Trophoblast cell (in vitro differentiated cells and primary cell): ENCODE measurements around the gene ITPR1.

ENCODE experiments used
- DNase-seq, 2 donors: peaks; one replicate each; pipeline ENCODE4 v3.0.0-alpha.2; 2016
- H2AFZ ChIP-seq: 2 replicates; pipeline ENCODE4 v1.6.1; 2013; ENCODE audit warnings: low read length, moderate library complexity, mild to moderate bottlenecking; ENCODE audit not compliant: insufficient read depth, poor library complexity
- H2AK5ac ChIP-seq: 2 replicates; pipeline ENCODE4 v1.6.1; 2013; ENCODE audit warnings: mild to moderate bottlenecking, low read length
- H2BK120ac ChIP-seq: 2 replicates; pipeline ENCODE4 v1.6.1; 2013; ENCODE audit warnings: low read length, mild to moderate bottlenecking, moderate library complexity; ENCODE audit not compliant: insufficient read depth, poor library complexity
- H2BK12ac ChIP-seq: 2 replicates; pipeline ENCODE4 v1.6.1; 2013; ENCODE audit warnings: mild to moderate bottlenecking, low read length, moderate library complexity
- H2BK5ac ChIP-seq: 2 replicates; pipeline ENCODE4 v1.6.1; 2013; ENCODE audit warnings: low read length, low read depth, moderate library complexity, mild to moderate bottlenecking; ENCODE audit not compliant: poor library complexity
- H3K14ac ChIP-seq: 2 replicates; pipeline ENCODE4 v1.6.1; 2013; ENCODE audit warnings: mild to moderate bottlenecking, low read length
- H3K18ac ChIP-seq: 2 replicates; pipeline ENCODE4 v1.6.1; 2013; ENCODE audit warnings: mild to moderate bottlenecking, low read length
- H3K23ac ChIP-seq: 2 replicates; pipeline ENCODE4 v1.6.1; 2013; ENCODE audit warnings: low read length
- H3K27ac ChIP-seq: 2 replicates; pipeline ENCODE4 v1.5.1; 2013; ENCODE audit warnings: low read depth, mild to moderate bottlenecking, inconsistent platforms, low read length, moderate library complexity
- H3K27me3 ChIP-seq: 2 replicates; pipeline ENCODE4 v1.6.1; 2013; ENCODE audit warnings: inconsistent platforms, mild to moderate bottlenecking, low read length, moderate library complexity; ENCODE audit not compliant: insufficient read depth
- H3K36me3 ChIP-seq, 2 experiments: 1 replicate in 1 of 2; 2 replicates in 1 of 2; pipeline ENCODE4 v1.6.1; 2013; ENCODE audit warnings: low read length in 2 of 2, mild to moderate bottlenecking in 2 of 2, moderate library complexity in 1 of 2; ENCODE audit not compliant: insufficient read depth in 2 of 2, control insufficient read depth in 1 of 2
- H3K4ac ChIP-seq: 2 replicates; pipeline ENCODE4 v1.6.1; 2013; ENCODE audit warnings: low read depth, mild to moderate bottlenecking, low read length, moderate library complexity
- H3K4me1 ChIP-seq, 2 experiments: 1 replicate in 1 of 2; 2 replicates in 1 of 2; pipeline ENCODE4 v1.6.1; 2013; ENCODE audit warnings: low read length in 2 of 2, mild to moderate bottlenecking in 2 of 2, moderate library complexity in 1 of 2; ENCODE audit not compliant: insufficient read depth in 2 of 2, control insufficient read depth in 1 of 2
- H3K4me2 ChIP-seq: 2 replicates; pipeline ENCODE4 v1.6.1; 2013; ENCODE audit warnings: inconsistent platforms, mild to moderate bottlenecking, low read length, moderate library complexity
- H3K4me3 ChIP-seq: 2 replicates; pipeline ENCODE4 v1.5.1; 2013; ENCODE audit warnings: mild to moderate bottlenecking, low read depth, low read length, inconsistent platforms
- H3K79me1 ChIP-seq: one replicate; pipeline ENCODE4 v1.6.1; 2013; ENCODE audit warnings: low read length
- H3K79me2 ChIP-seq: 2 replicates; pipeline ENCODE4 v1.6.1; 2013; ENCODE audit warnings: low read length, mild to moderate bottlenecking; ENCODE audit not compliant: control insufficient read depth, insufficient read depth, poor library complexity
- H3K9ac ChIP-seq: 2 replicates; pipeline ENCODE4 v1.6.1; 2013; ENCODE audit warnings: mild to moderate bottlenecking, low read length
- H3K9me3 ChIP-seq: 2 replicates; pipeline ENCODE4 v1.6.1; 2013; ENCODE audit warnings: low read depth, mild to moderate bottlenecking, control low read depth, inconsistent platforms, low read length; ENCODE audit not compliant: insufficient read depth
- H4K12ac ChIP-seq: 2 replicates; pipeline ENCODE4 v1.6.1; 2013; ENCODE audit warnings: low read depth, mild to moderate bottlenecking, low read length, moderate library complexity
- H4K8ac ChIP-seq: 2 replicates; pipeline ENCODE4 v1.6.1; 2013; ENCODE audit warnings: low read depth, mild to moderate bottlenecking, low read length, moderate library complexity
- H4K91ac ChIP-seq: one replicate; pipeline ENCODE4 v1.6.1; 2013; ENCODE audit warnings: low read depth, mild to moderate bottlenecking, low read length, moderate library complexity
- WGBS: extraction: QIAGEN DNeasy Blood & Tissue Kit; methylation state at CpG from one replicate; pipeline ENCODE4 v1.1.7; 2013; ENCODE audit warnings: missing lambda C conversion rate; ENCODE audit not compliant: insufficient read length, insufficient coverage; ENCODE audit errors: extremely low coverage; 5-methylcytosine and 5-hydroxymethylcytosine counted together

ITPR1 gene

GRCh38 chr3:4735243-4735642 lies 242.1 kb downstream of the ITPR1 start:
- H3K4me2 ChIP-seq, result no peak overlapping the region
- no peak overlapping the region for H3K27ac ChIP-seq
- no peak overlapping the region for H4K91ac ChIP-seq
- no peak overlapping the region for H3K9ac ChIP-seq
- H3K79me2 ChIP-seq, result no peaks in the 10 kb centered on the region
- no peak for DNase-seq
- H3K18ac ChIP-seq, result no peak overlapping the region
- no peaks in the 10 kb centered on the region for H3K27me3 ChIP-seq
- no peak overlapping the region for H2AK5ac ChIP-seq
- no peaks in the 10 kb centered on the region for H3K36me3 ChIP-seq
- no peak overlapping the region for H2BK12ac ChIP-seq
- no peak overlapping the region for H3K23ac ChIP-seq
- H3K4me3 ChIP-seq, result no peak overlapping the region
- no peak overlapping the region for H2BK5ac ChIP-seq
- H3K9me3 ChIP-seq, result no peaks in the 10 kb centered on the region
- H2BK120ac ChIP-seq, result no peak overlapping the region
- H3K14ac ChIP-seq, result no peak overlapping the region
- WGBS, result no CpG with 5 or more reads among the region's 4 CpGs
- H3K4ac ChIP-seq, result no peak overlapping the region
- H3K79me1 ChIP-seq, result peaks cover 1% of the 10 kb centered on the region
- H4K8ac ChIP-seq, result no peak overlapping the region
- H4K12ac ChIP-seq, result no peak overlapping the region
- peaks cover 6 to 7% of the 10 kb centered on the region in 2 experiments for H3K4me1 ChIP-seq
- H2AFZ ChIP-seq, result no peak overlapping the region

- H4K91ac ChIP-seq, result no peak overlapping the region
- no peak overlapping the region for H4K12ac ChIP-seq
- no peak overlapping the region for H3K4ac ChIP-seq
- no peaks in the 10 kb centered on the region for H3K27me3 ChIP-seq
- H3K4me2 ChIP-seq, result no peak overlapping the region
- H3K14ac ChIP-seq, result peak overlapping the region; percentile 2
- no peak overlapping the region for H2AK5ac ChIP-seq
- H3K9ac ChIP-seq, result no peak overlapping the region
- H3K23ac ChIP-seq, result no peak overlapping the region
- no peak overlapping the region for H3K4me3 ChIP-seq
- no peaks in the 10 kb centered on the region for H3K9me3 ChIP-seq
- peak; percentile 55 to 61 for DNase-seq
- H2BK12ac ChIP-seq, result no peak overlapping the region
- no peak overlapping the region for H3K27ac ChIP-seq
- H2BK120ac ChIP-seq, result no peak overlapping the region
- H3K18ac ChIP-seq, result no peak overlapping the region
- no peak overlapping the region for H4K8ac ChIP-seq
- peaks cover 1% of the 10 kb centered on the region for H3K79me1 ChIP-seq
- no peaks in the 10 kb centered on the region for H3K36me3 ChIP-seq
- no CpG with 5 or more reads among the region's 14 CpGs for WGBS
- H3K79me2 ChIP-seq, result no peaks in the 10 kb centered on the region
- H2BK5ac ChIP-seq, result no peak overlapping the region
- no peak overlapping the region for H2AFZ ChIP-seq
- peaks cover 6 to 7% of the 10 kb centered on the region in 2 experiments for H3K4me1 ChIP-seq
These were observed 243.2 kb downstream of the ITPR1 start for GRCh38 chr3:4736284-4736861.

GRCh38 chr3:4738737-4739274 lies 245.7 kb downstream of the ITPR1 start:
- WGBS, result no CpG with 5 or more reads among the region's 9 CpGs

GRCh38 chr3:4739289-4740236 lies 246.4 kb downstream of the ITPR1 start:
- no peak overlapping the region for H3K4ac ChIP-seq
- H4K8ac ChIP-seq, result no peak overlapping the region
- peaks cover 1% of the 10 kb centered on the region for H3K79me1 ChIP-seq
- H4K91ac ChIP-seq, result no peak overlapping the region
- H2AFZ ChIP-seq, result no peak overlapping the region
- H2BK12ac ChIP-seq, result no peak overlapping the region
- no peak overlapping the region for H2BK5ac ChIP-seq
- H4K12ac ChIP-seq, result no peak overlapping the region
- H3K4me1 ChIP-seq, result peaks cover 6 to 7% of the 10 kb centered on the region in 2 experiments
- no peak overlapping the region for H3K9ac ChIP-seq
- H3K36me3 ChIP-seq, result no peaks in the 10 kb centered on the region
- no peak overlapping the region for H3K4me2 ChIP-seq
- H2AK5ac ChIP-seq, result no peak overlapping the region
- no peak overlapping the region for H3K14ac ChIP-seq
- no CpG with 5 or more reads among the region's 9 CpGs for WGBS
- no peak overlapping the region for H2BK120ac ChIP-seq
- H3K79me2 ChIP-seq, result no peaks in the 10 kb centered on the region
- peak in 1 of 2 donors; percentile 28 for DNase-seq
- H3K18ac ChIP-seq, result no peak overlapping the region
- H3K23ac ChIP-seq, result no peak overlapping the region
- H3K4me3 ChIP-seq, result no peak overlapping the region
- H3K27ac ChIP-seq, result no peak overlapping the region
- H3K27me3 ChIP-seq, result no peaks in the 10 kb centered on the region
- no peaks in the 10 kb centered on the region for H3K9me3 ChIP-seq

More at GRCh38 chr3:4738737-4739274, 245.7 kb downstream of the ITPR1 start:
- no peak overlapping the region for H2AFZ ChIP-seq
- H3K36me3 ChIP-seq, result no peaks in the 10 kb centered on the region
- no peak overlapping the region for H2BK5ac ChIP-seq
- H2BK12ac ChIP-seq, result no peak overlapping the region
- no peaks in the 10 kb centered on the region for H3K79me2 ChIP-seq
- no peak overlapping the region for H2BK120ac ChIP-seq
- H4K12ac ChIP-seq, result no peak overlapping the region
- no peak overlapping the region for H3K14ac ChIP-seq
- no peak overlapping the region for H4K91ac ChIP-seq
- H3K18ac ChIP-seq, result no peak overlapping the region
- H3K4me1 ChIP-seq, result peaks cover 6 to 7% of the 10 kb centered on the region in 2 experiments
- peak; percentile 58 to 69 for DNase-seq
- no peak overlapping the region for H3K4ac ChIP-seq
- H2AK5ac ChIP-seq, result no peak overlapping the region
- no peak overlapping the region for H3K4me2 ChIP-seq
- no peak overlapping the region for H3K9ac ChIP-seq
- peaks cover 1% of the 10 kb centered on the region for H3K79me1 ChIP-seq
- H4K8ac ChIP-seq, result no peak overlapping the region
- H3K23ac ChIP-seq, result no peak overlapping the region
- H3K27ac ChIP-seq, result no peak overlapping the region
- no peak overlapping the region for H3K4me3 ChIP-seq
- H3K9me3 ChIP-seq, result no peaks in the 10 kb centered on the region
- no peaks in the 10 kb centered on the region for H3K27me3 ChIP-seq
